Activated B cell treated with CpG ODN at 0.5 μM for 24 hours (primary cell): ENCODE data around the gene RAB8A. TPM values are rescaled to one million over a fixed set of nuclear protein-coding genes. Genes with fewer than 3 reads are reported as not detected.

ENCODE experiments used
- ATAC-seq: fragments of 200-7000 bp; cut with Tn5 transposase; one replicate; pipeline ENCODE4 v1.10.0; 2021; ENCODE audit warnings: low read depth, mild to moderate bottlenecking, moderate library complexity
- CTCF ChIA-PET: fragments of 350-600 bp; sonication (Branson Sonifier 250); formaldehyde crosslinking; loops from one replicate; lab custom pipeline; 2021; ENCODE audit warnings: antibody characterized with exemption; lab: Charles Lee
- POLR2A ChIA-PET: fragments of 350-600 bp; sonication (Branson Sonifier 250); formaldehyde crosslinking; loops from one replicate; lab custom pipeline; 2021; ENCODE audit warnings: antibody characterized with exemption; lab: Charles Lee
- DNase-seq: peaks from one replicate; pipeline ENCODE4 v3.0.0; 2022
- H3K27ac Mint-ChIP-seq: one replicate; pipeline ENCODE4 v1.8.0; 2020; ENCODE audit warnings: mixed read lengths
- H3K27me3 Mint-ChIP-seq: one replicate; pipeline ENCODE4 v1.8.0; 2021; ENCODE audit warnings: mixed read lengths
- H3K36me3 Mint-ChIP-seq: one replicate; pipeline ENCODE4 v1.8.0; 2021; ENCODE audit warnings: low read depth, mixed read lengths
- H3K4me1 Mint-ChIP-seq: one replicate; pipeline ENCODE4 v1.8.0; 2021; ENCODE audit warnings: mixed read lengths
- H3K4me3 Mint-ChIP-seq: one replicate; pipeline ENCODE4 v1.8.0; 2020; ENCODE audit warnings: mild to moderate bottlenecking, mixed read lengths
- H3K9me3 Mint-ChIP-seq: one replicate; pipeline ENCODE4 v1.8.0; 2020; ENCODE audit warnings: mixed read lengths
- CTCF ChIP-seq: fragments of 200-600 bp; IDR thresholded peaks from one replicate; pipeline ENCODE4 v1.8.0; 2022; ENCODE audit warnings: antibody characterized with exemption, mild to moderate bottlenecking
- intact Hi-C: fragments of 100-400 bp; cut with micrococcal nuclease; formaldehyde crosslinking; loops from one replicate; pipeline ENCODE4 v1.15.1; 2024
- total RNA-seq: library from RNA; stranded (reverse); gene quantifications from 2 replicates; pipeline ENCODE4 v1.2.3, GENCODE V29; 2022

Gene RAB8A
- total RNA-seq, 1 donor from 2014 or later: 157 TPM

GRCh38 chr19:16154557-16154956, 42.9 kb downstream of the RAB8A start:
- Mint-ChIP-seq H3K27ac (peak overlapping the region; percentile 70), H3K4me1 (peaks cover 51% of the 10 kb centered on the region), H3K27me3 (no peaks in the 10 kb centered on the region), H3K9me3 (no peaks in the 10 kb centered on the region), H3K4me3 (no peak overlapping the region), H3K36me3 (peaks cover 84% of the 10 kb centered on the region)
- intact Hi-C loops: no loop called here
- no peak for TF ChIP-seq CTCF
- CTCF ChIA-PET: no interaction called here
- ATAC-seq (no peak), DNase-seq (no peak)
- POLR2A ChIA-PET: interaction anchor here (1.2 to 10.3 kb wide), 3 partner anchors 12 to 77 kb away, joined by 9 to 154 read pairs (median 21); partner anchors contain the start of gene HSH2D

GRCh38 chr19:16155128-16155527, 43.4 kb downstream of the RAB8A start:
- ChIA-PET POLR2A (interaction anchor here (0.6 to 10.3 kb wide), 5 partner anchors 12 to 1642 kb away, joined by 4 to 154 read pairs (median 9); partner anchors contain the start of gene HSH2D), CTCF (no interaction called here)
- Mint-ChIP-seq H3K4me3 (peak overlapping the region; percentile 12), H3K27me3 (no peaks in the 10 kb centered on the region), H3K4me1 (peaks cover 45% of the 10 kb centered on the region), H3K36me3 (peaks cover 79% of the 10 kb centered on the region), H3K9me3 (no peaks in the 10 kb centered on the region), H3K27ac (peak overlapping the region; percentile 70)
- no peak for ATAC-seq
- intact Hi-C loops: no loop called here
- TF ChIP-seq CTCF: no peak
- no peak for DNase-seq

GRCh38 chr19:16156904-16157303, 45.2 kb downstream of the RAB8A start:
- Mint-ChIP-seq H3K27me3 (no peaks in the 10 kb centered on the region), H3K27ac (peak overlapping the region; percentile 20), H3K4me1 (peaks cover 45% of the 10 kb centered on the region), H3K36me3 (peaks cover 64% of the 10 kb centered on the region), H3K4me3 (no peak overlapping the region), H3K9me3 (no peaks in the 10 kb centered on the region)
- DNase-seq: no peak
- POLR2A ChIA-PET: interaction anchor here (0.6 to 10.3 kb wide), 8 partner anchors 8 to 86 kb away, joined by 3 to 154 read pairs (median 8); partner anchors contain the start of genes HSH2D and RAB8A
- intact Hi-C loops: no loop called here
- CTCF ChIA-PET: no interaction called here
- no peak for TF ChIP-seq CTCF
- ATAC-seq: no peak

GRCh38 chr19:16157601-16158000, 45.9 kb downstream of the RAB8A start:
- Mint-ChIP-seq H3K36me3 (peaks cover 60% of the 10 kb centered on the region), H3K27ac (peak overlapping the region; percentile 18), H3K9me3 (no peaks in the 10 kb centered on the region), H3K4me3 (no peak overlapping the region), H3K27me3 (no peaks in the 10 kb centered on the region), H3K4me1 (peaks cover 43% of the 10 kb centered on the region)
- ChIA-PET CTCF (interaction anchor here (0.5 kb wide), 1 partner anchor 27 kb away, joined by 3 read pairs; no protein-coding TSS in a partner anchor), POLR2A (interaction anchor here (0.7 to 10.3 kb wide), 8 partner anchors 8 to 87 kb away, joined by 3 to 154 read pairs (median 8); partner anchors contain the start of genes HSH2D and RAB8A)
- intact Hi-C loops: no loop called here
- ATAC-seq (no peak), DNase-seq (no peak)
- no peak for TF ChIP-seq CTCF

GRCh38 chr19:16159655-16160054, 48.0 kb downstream of the RAB8A start:
- intact Hi-C loops: loop anchor here (2.0 kb wide), 1 partner anchor 19 kb away; no protein-coding TSS in a partner anchor

More at GRCh38 chr19:16159655-16160054, 48.0 kb downstream of the RAB8A start:
- DNase-seq: no peak
- TF ChIP-seq CTCF: no peak
- H3K27me3 Mint-ChIP-seq: no peaks in the 10 kb centered on the region
- H3K4me3 Mint-ChIP-seq: no peak overlapping the region
- ATAC-seq: no peak
- peaks cover 40% of the 10 kb centered on the region for H3K36me3 Mint-ChIP-seq
- peaks cover 23% of the 10 kb centered on the region for H3K4me1 Mint-ChIP-seq
- ChIA-PET POLR2A (interaction anchor here (0.6 to 10.3 kb wide), 8 partner anchors 10 to 243 kb away, joined by 3 to 154 read pairs (median 4); partner anchors contain the start of genes HSH2D and RAB8A), CTCF (no interaction called here)
- H3K9me3 Mint-ChIP-seq: no peaks in the 10 kb centered on the region
- H3K27ac Mint-ChIP-seq: peak overlapping the region; percentile 63
